ENCODE data around the gene CAPN8.

Gene CAPN8

DNA sequence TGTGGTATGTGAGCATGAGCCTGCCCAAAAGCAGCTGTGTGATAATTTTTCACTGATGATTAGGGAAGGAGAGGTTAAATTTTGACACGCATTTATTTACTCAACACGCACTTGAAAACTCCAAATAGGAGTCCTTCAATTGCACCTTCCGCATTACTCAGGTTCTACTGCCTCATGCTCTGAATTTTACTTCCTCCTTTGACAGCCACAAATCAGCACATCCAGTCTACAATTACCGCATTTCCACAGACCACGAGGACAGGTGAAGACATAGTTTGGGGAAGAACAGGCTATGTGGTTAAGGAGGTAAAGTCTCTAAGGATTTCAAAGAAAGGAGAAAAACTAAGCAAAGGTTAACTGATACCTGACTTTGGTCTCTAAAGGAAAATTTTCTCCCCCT, 2.6 kb downstream of the CAPN8 start:
- H3K9ac ChIP-seq, result no peak overlapping the region
- no peaks in the 10 kb centered on the region for H3K27me3 ChIP-seq (ENCODE audit: insufficient read depth, low read depth)
- TF ChIP-seq, protein P1, sequence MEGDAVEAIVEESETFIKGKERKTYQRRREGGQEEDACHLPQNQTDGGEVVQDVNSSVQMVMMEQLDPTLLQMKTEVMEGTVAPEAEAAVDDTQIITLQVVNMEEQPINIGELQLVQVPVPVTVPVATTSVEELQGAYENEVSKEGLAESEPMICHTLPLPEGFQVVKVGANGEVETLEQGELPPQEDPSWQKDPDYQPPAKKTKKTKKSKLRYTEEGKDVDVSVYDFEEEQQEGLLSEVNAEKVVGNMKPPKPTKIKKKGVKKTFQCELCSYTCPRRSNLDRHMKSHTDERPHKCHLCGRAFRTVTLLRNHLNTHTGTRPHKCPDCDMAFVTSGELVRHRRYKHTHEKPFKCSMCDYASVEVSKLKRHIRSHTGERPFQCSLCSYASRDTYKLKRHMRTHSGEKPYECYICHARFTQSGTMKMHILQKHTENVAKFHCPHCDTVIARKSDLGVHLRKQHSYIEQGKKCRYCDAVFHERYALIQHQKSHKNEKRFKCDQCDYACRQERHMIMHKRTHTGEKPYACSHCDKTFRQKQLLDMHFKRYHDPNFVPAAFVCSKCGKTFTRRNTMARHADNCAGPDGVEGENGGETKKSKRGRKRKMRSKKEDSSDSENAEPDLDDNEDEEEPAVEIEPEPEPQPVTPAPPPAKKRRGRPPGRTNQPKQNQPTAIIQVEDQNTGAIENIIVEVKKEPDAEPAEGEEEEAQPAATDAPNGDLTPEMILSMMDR (conservative IDR thresholded peaks at IDR 0.05; ENCODE audit: low read depth, low read length), result no peak
- H3K79me2 ChIP-seq (ENCODE audit: insufficient read depth, low read depth), result no peaks in the 10 kb centered on the region
- H3K36me3 ChIP-seq (ENCODE audit: insufficient read depth), result no peaks in the 10 kb centered on the region
- no peak overlapping the region for H3K4me2 ChIP-seq
- no peak overlapping the region for H3K4me3 ChIP-seq (IDR thresholded peaks at IDR 0.05; ENCODE audit: insufficient read depth, low read depth, low read length)
- H4K20me1 ChIP-seq (ENCODE audit: insufficient read depth), result no peaks in the 10 kb centered on the region
- no peak overlapping the region for H3K27ac ChIP-seq
- H2AFZ ChIP-seq (ENCODE audit: low read depth), result no peak overlapping the region
- no peaks in the 10 kb centered on the region for H3K4me1 ChIP-seq (ENCODE audit: low read depth, poor library complexity, severe bottlenecking)

- Histone ChIP-seq H3K9ac (no peak overlapping the region), H3K4me1 (ENCODE audit: low read depth, poor library complexity, severe bottlenecking) (no peaks in the 10 kb centered on the region), H3K4me3 (IDR thresholded peaks at IDR 0.05; ENCODE audit: insufficient read depth, low read depth, low read length) (no peak overlapping the region), H2AFZ (ENCODE audit: low read depth) (no peak overlapping the region), H3K27ac (no peak overlapping the region), H3K27me3 (ENCODE audit: insufficient read depth, low read depth) (no peaks in the 10 kb centered on the region), H4K20me1 (ENCODE audit: insufficient read depth) (no peaks in the 10 kb centered on the region), H3K79me2 (ENCODE audit: insufficient read depth, low read depth) (no peaks in the 10 kb centered on the region), H3K36me3 (ENCODE audit: insufficient read depth) (no peaks in the 10 kb centered on the region), H3K4me2 (no peak overlapping the region)
- TF ChIP-seq, protein P1 (conservative IDR thresholded peaks at IDR 0.05; ENCODE audit: low read depth, low read length), result no peak
Observed at GRCh38 chr1:223659711-223660110, 5.8 kb downstream of the CAPN8 start.

- Histone ChIP-seq H3K27me3 (ENCODE audit: insufficient read depth, low read depth) (no peaks in the 10 kb centered on the region), H3K9ac (no peak overlapping the region), H3K36me3 (ENCODE audit: insufficient read depth) (no peaks in the 10 kb centered on the region), H3K79me2 (ENCODE audit: insufficient read depth, low read depth) (no peaks in the 10 kb centered on the region), H3K4me2 (no peak overlapping the region), H4K20me1 (ENCODE audit: insufficient read depth) (no peaks in the 10 kb centered on the region), H2AFZ (ENCODE audit: low read depth) (no peak overlapping the region), H3K4me1 (ENCODE audit: low read depth, poor library complexity, severe bottlenecking) (no peaks in the 10 kb centered on the region), H3K27ac (no peak overlapping the region), H3K4me3 (IDR thresholded peaks at IDR 0.05; ENCODE audit: insufficient read depth, low read depth, low read length) (no peak overlapping the region)
- TF ChIP-seq, protein P1 (conservative IDR thresholded peaks at IDR 0.05; ENCODE audit: low read depth, low read length), result no peak
Observed at GRCh38 chr1:223657978-223658377, 7.5 kb downstream of the CAPN8 start.

GRCh38 chr1:223654083-223654482, 11.4 kb downstream of the CAPN8 start:
- no peak overlapping the region for H3K4me3 ChIP-seq (IDR thresholded peaks at IDR 0.05; ENCODE audit: insufficient read depth, low read depth, low read length)

More at GRCh38 chr1:223654083-223654482, 11.4 kb downstream of the CAPN8 start:
- Histone ChIP-seq H3K36me3 (ENCODE audit: insufficient read depth) (no peaks in the 10 kb centered on the region), H3K27me3 (ENCODE audit: insufficient read depth, low read depth) (no peaks in the 10 kb centered on the region), H3K4me2 (no peak overlapping the region), H2AFZ (ENCODE audit: low read depth) (no peak overlapping the region), H3K4me1 (ENCODE audit: low read depth, poor library complexity, severe bottlenecking) (no peaks in the 10 kb centered on the region), H3K27ac (no peak overlapping the region), H4K20me1 (ENCODE audit: insufficient read depth) (no peaks in the 10 kb centered on the region), H3K79me2 (ENCODE audit: insufficient read depth, low read depth) (no peaks in the 10 kb centered on the region), H3K9ac (no peak overlapping the region)
- TF ChIP-seq, protein P1 (conservative IDR thresholded peaks at IDR 0.05; ENCODE audit: low read depth, low read length), result no peak
